Measurements from ENCODE around the gene KRT13.

KRT13 gene

DNA sequence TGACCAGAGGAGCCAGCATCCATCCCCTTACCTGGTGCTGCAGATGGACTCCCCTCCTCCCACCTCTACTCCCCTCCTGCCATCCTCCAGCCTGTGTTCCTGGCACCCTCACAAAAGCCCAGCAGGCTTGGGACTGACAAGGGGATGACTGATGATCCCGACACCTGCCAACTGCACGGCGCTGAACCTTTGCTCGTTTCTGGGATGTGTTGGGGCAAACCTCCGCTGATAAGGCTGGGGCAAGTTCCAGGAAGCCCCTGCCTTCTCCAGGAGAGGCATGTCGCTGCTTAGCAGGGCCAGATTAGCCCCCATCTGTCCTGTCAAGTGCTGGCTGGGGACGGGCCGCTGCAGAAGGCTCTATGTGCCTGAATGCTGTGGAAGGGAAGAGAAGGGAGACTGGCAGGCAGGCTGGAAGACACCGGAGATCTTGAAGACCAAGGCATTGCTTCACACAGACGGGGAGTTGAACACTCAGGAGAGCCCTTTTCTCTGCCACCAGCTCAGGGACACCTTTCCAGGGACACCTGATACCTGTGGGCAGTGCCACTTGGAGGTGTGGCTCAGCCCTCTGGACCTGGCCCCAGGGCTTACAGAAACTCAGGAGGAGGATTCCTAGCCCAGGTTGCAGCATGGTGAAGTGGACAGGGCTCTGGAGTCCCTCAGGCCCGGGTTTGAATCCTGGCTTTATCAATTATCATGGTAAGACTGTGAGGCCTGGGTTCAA lies 14.3 kb upstream of the KRT13 start:
- Mint-ChIP-seq H3K36me3 (ENCODE audit: low read depth) (no peaks in the 10 kb centered on the region), H3K27ac (no peak overlapping the region), H3K9me3 (no peaks in the 10 kb centered on the region), H3K4me1 (ENCODE audit: low read depth) (peaks cover 9% of the 10 kb centered on the region), H3K4me3 (no peak overlapping the region), H3K27me3 (peaks cover 50% of the 10 kb centered on the region)
- intact Hi-C loops (cut with micrococcal nuclease): no loop called here

DNA sequence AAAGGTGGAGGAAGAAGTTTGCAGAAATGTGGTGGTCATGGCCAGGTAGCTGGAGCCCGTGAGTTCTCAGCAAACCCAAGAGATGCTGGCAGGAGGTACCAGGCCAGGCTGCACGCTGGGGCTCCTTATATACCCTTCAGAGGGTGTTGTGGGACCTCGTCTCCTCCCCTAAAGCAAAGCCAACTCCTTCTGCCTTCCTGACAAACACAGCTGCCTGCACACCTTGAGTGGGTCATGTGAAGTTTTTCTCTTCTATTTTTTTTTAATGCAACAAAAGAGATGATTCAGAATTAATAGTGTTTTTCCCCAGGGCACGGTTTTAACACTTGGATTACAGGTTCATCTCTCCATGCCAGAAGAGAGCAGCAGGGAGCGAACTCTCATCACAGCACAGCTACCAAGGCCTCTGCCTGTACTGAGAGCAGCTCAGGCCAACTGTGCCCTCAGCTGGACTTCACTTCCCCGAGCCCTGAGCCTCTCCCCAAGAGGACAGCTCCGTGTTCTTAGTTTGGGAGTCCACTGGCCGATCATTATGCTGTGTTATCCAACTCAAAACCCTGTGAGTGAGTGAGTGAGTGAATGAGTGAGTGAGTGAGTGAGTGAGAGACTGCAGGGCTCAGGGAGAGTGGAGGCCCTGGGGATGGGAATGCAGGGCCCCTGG lies 13.5 kb upstream of the KRT13 start, which contains the start of gene KRT15:
TSS of gene KRT15 (minus strand) at position 102 of the 661 bp plus-strand sequence. CDS start at position 39, 63 bp downstream.
- Mint-ChIP-seq H3K36me3 (ENCODE audit: low read depth) (no peaks in the 10 kb centered on the region), H3K27ac (no peak within 1 kb of the TSS), H3K4me1 (ENCODE audit: low read depth) (peaks cover 9% of the 10 kb centered on the region), H3K4me3 (no peak within 1 kb of the TSS), H3K9me3 (no peaks in the 10 kb centered on the region), H3K27me3 (peaks cover 47% of the 10 kb centered on the region)
- intact Hi-C loops (cut with micrococcal nuclease): no loop called here

DNA sequence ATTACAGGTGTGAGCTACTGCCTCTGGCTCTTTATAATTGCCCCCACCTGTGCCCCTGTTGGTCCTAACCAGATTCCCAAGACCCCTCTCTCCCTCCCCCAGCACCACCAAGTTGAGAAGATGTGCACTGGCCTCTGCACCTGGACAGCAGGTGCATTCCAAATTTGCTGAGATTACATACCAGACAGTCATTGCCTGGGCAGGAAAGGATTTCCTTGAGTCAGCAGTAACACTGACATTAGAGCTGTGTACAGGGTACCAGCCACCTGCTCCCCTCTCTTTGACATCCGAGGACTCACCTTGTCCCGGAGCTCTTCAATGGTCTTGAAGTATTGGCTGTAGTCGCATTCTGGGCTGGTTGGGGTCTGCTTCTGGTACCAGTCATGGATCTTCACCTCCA lies 12.6 kb upstream of the KRT13 start:
- Mint-ChIP-seq H3K4me3 (no peak overlapping the region), H3K27me3 (peaks cover 42% of the 10 kb centered on the region), H3K9me3 (no peaks in the 10 kb centered on the region), H3K27ac (no peak overlapping the region), H3K36me3 (ENCODE audit: low read depth) (no peaks in the 10 kb centered on the region), H3K4me1 (ENCODE audit: low read depth) (peaks cover 16% of the 10 kb centered on the region)
- intact Hi-C loops (cut with micrococcal nuclease): no loop called here

DNA sequence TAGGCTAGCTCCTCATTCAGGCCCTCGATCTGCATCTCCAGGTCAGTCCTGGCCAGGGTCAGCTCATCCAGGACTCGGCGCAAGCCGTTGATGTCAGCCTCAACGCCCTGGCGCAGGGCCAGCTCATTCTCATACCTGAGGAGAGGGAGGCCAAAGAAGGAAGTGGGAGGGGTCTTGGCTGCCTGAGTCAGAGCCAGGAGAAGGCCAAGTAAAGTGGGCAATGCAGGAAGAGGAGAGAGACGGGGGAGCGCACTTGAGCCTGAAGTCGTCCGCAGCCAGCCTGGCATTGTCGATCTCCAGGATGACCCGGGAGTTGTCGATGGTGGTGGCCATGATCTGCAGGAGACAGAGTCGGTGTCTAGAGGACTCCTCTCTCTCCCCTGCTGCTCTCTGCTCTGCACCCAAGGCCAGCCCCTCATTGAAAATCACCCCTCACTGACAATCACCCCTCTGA lies 11.4 kb upstream of the KRT13 start:
- Mint-ChIP-seq H3K4me3 (no peak overlapping the region), H3K27me3 (peaks cover 42% of the 10 kb centered on the region), H3K4me1 (ENCODE audit: low read depth) (peaks cover 24% of the 10 kb centered on the region), H3K9me3 (no peaks in the 10 kb centered on the region), H3K27ac (no peak overlapping the region), H3K36me3 (ENCODE audit: low read depth) (no peaks in the 10 kb centered on the region)
- intact Hi-C loops (cut with micrococcal nuclease): no loop called here

DNA sequence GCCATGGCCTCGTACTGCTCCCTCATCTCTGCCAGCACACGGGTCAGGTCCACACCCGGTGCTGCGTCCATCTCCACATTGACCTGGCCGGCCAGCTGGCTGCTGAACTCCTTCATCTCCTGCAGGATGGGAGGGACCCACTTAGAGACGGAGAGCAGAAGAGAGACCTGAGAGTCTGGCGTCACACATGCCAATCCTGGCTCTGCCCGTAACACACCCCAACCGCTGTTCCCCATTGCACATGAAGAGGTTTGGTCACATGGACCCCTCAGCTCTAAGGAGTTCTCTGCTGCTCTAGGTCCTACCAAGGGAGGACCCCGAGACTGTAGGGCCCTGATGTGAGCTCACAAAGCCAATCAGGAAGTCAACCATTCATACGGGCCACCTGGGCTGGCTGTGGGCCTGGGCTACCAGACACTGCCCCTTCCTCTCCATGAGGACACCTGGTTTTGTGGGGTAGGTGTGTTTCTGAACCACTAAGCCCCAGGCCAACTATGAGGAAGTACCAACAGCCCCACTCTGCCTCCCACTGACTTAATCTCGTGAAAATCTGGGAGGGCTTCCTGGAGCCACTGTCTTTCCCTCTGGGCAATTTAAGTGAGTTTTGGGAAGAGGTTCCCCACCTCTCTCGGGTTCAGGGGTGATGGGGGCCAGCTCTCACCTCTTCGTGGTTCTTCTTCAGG lies 10.9 kb upstream of the KRT13 start:
- Mint-ChIP-seq H3K27ac (no peak overlapping the region), H3K27me3 (peaks cover 42% of the 10 kb centered on the region), H3K36me3 (ENCODE audit: low read depth) (no peaks in the 10 kb centered on the region), H3K4me1 (ENCODE audit: low read depth) (peaks cover 18% of the 10 kb centered on the region), H3K9me3 (no peaks in the 10 kb centered on the region), H3K4me3 (no peak overlapping the region)
- intact Hi-C loops (cut with micrococcal nuclease): no loop called here

DNA sequence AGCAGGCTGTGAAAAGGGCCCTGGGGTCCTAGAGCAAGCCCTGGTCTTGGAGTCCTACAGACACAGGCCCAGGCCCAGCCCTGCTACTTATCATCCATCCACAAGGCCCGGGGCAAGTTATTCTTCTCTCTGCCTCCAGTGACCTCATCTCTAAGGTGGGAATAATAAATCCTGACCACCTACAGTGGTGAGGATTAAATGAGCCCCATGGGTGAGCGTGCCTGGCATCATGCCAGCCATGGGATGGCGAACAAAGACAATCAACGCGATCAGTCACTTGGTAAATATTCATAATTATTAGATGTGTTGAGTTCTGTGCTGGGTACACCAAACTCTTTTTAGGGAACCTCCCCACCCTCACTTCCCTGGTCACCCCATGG lies 7.7 kb upstream of the KRT13 start:
- peaks cover 16% of the 10 kb centered on the region for H3K4me1 Mint-ChIP-seq (ENCODE audit: low read depth)
- no peak overlapping the region for H3K4me3 Mint-ChIP-seq
- no peaks in the 10 kb centered on the region for H3K36me3 Mint-ChIP-seq (ENCODE audit: low read depth)
- intact Hi-C loops (cut with micrococcal nuclease): no loop called here
- H3K9me3 Mint-ChIP-seq: no peaks in the 10 kb centered on the region
- H3K27me3 Mint-ChIP-seq: peaks cover 26% of the 10 kb centered on the region
- H3K27ac Mint-ChIP-seq: no peak overlapping the region

DNA sequence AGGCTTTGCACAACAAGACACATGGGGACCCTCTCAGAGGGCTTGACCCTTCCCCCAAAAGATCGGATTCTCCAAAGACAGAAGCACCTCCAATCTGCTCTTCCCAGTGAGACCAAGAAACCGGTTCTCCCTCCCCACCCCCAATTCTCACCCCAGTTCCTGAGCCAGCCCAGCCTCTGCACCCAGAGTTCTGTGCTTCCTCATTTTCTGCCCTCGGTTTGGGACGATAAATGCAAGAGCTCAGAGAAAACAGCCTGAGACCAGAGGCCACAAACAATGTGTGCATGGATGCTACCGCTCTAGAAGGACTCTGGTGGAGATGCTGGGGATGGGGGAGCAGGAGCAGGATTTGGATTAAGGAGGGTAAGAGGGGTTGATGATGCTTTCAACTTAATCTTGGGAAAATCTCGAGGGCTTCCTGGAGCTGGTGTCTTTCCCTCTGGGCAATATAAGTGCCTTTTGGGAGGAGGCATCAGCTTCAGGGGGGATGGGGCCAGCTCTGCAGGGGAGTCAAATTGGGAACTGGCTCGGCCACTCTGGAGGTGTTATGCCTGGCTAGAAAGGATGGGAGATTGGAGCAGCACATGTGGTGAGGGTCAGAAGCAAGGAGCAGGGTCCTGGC lies 7.2 kb upstream of the KRT13 start:
- H3K4me3 Mint-ChIP-seq: no peak overlapping the region
- H3K9me3 Mint-ChIP-seq: no peaks in the 10 kb centered on the region
- H3K4me1 Mint-ChIP-seq (ENCODE audit: low read depth): peaks cover 19% of the 10 kb centered on the region
- H3K27ac Mint-ChIP-seq: no peak overlapping the region
- H3K36me3 Mint-ChIP-seq (ENCODE audit: low read depth): no peaks in the 10 kb centered on the region
- intact Hi-C loops (cut with micrococcal nuclease): no loop called here
- peaks cover 24% of the 10 kb centered on the region for H3K27me3 Mint-ChIP-seq

DNA sequence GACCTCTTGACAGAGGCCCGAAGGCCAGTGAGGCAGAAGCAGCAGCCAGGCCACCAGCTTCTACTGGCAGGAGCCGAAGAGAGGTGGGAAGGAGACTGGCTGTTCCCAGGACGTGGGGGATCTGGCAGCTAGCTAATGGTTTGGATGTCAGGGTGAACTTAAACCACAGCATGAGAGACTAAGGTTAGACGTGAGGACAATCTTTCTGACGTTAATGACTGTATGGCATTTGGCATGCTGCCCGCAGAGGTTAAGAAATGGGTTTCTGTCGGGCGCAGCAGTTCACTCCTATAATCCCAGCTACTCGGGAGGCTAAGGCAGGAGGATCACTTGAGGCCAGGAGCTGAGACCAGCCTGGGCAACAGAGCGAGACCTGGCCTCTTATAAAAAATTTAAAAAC lies 6.3 kb upstream of the KRT13 start:
- H3K27ac Mint-ChIP-seq: no peak overlapping the region
- peaks cover 19% of the 10 kb centered on the region for H3K27me3 Mint-ChIP-seq
- intact Hi-C loops (cut with micrococcal nuclease): no loop called here
- peaks cover 26% of the 10 kb centered on the region for H3K4me1 Mint-ChIP-seq (ENCODE audit: low read depth)
- H3K4me3 Mint-ChIP-seq: no peak overlapping the region
- no peaks in the 10 kb centered on the region for H3K9me3 Mint-ChIP-seq
- no peaks in the 10 kb centered on the region for H3K36me3 Mint-ChIP-seq (ENCODE audit: low read depth)

DNA sequence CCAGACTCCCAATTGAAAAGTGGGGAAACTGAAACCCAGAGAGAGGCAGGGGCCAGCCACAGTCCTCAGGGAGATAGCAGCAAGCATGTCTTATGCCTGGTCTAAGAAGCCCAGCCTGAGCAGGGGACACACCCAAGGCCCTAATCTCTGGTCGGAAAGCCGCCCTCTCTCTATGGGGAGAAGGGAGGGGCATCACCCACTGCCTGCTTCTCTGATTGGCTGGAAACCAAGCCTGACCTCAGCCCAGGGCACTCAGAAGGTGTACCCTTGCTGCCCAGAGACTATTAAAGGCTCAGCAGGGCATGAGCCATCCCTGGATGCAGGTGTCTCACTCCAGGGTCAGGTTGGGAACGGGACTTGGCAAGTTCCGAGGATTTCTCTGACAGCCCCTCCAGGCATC lies 5.7 kb upstream of the KRT13 start:
- no peaks in the 10 kb centered on the region for H3K9me3 Mint-ChIP-seq
- intact Hi-C loops (cut with micrococcal nuclease): no loop called here
- H3K27me3 Mint-ChIP-seq: peaks cover 15% of the 10 kb centered on the region
- H3K27ac Mint-ChIP-seq: no peak overlapping the region
- H3K36me3 Mint-ChIP-seq (ENCODE audit: low read depth): no peaks in the 10 kb centered on the region
- peaks cover 32% of the 10 kb centered on the region for H3K4me1 Mint-ChIP-seq (ENCODE audit: low read depth)
- H3K4me3 Mint-ChIP-seq: no peak overlapping the region

DNA sequence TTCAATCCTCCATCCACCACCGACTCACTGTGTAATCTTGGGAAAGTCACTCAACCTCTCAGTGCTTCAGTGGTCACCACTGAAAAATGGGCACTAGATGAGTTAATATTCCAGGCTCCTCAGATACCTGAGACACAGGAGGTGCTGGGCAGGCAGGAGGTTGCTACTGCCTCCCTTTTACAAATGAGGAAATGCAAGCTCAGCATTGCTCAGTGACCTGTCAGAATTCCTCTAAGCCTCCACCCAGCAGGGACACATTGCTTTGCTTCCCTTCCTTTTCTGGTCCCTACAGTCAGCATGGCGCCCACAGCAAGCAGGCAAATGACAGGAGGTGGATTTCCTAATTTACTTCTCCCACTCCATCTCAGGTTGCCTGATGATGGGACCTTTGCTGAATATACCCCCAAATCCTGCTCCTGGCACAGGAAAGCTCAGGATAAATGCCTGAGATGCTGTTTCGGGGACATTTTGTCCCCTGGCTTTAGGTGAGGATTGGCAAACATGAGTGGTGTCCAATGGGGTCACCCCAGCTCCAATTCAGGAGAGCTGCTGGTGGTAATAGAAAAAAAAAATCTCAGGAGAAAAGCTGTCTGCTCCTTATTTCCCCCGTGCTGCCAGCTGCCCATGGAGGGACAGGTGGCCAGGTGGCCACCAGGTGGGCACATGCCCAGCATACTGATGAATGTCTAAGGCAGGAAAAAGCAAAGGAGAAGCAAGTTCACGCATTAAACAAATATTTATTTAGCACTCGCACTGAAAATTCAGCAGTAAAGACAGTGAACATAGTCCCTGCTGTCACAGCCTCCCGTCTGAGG lies 5.0 kb upstream of the KRT13 start:
- peaks cover 12% of the 10 kb centered on the region for H3K27me3 Mint-ChIP-seq
- no peak overlapping the region for H3K4me3 Mint-ChIP-seq
- no peaks in the 10 kb centered on the region for H3K9me3 Mint-ChIP-seq
- intact Hi-C loops (cut with micrococcal nuclease): no loop called here
- H3K4me1 Mint-ChIP-seq (ENCODE audit: low read depth): peaks cover 38% of the 10 kb centered on the region
- no peak overlapping the region for H3K27ac Mint-ChIP-seq
- no peaks in the 10 kb centered on the region for H3K36me3 Mint-ChIP-seq (ENCODE audit: low read depth)

DNA sequence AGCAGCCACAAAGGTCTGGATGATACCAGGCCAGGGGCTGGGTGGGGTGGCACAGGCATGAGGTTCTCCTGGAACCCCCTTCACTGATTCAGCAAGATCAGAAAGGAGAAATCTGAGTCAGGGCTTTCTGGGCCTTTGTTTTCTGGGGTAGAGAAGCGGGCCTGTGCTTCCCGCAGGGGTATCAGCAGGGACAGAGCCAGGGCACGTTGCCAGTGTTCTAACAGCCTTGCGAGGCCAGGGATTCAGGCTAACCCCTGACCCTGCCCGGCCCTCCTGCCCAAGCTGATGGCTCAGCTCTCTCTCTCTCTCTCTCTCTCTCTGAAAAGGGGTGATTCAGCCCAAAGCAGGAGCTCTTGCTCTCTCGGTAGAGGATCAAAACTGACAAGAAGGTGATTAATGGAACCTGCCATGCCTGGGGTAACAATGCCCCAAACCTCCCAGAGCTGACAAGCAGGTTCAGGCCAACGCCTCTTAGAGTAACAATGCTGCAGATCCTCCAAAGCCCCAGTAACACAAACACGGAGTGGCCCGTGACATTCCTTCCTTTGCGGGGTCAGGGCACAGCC lies 2.0 kb upstream of the KRT13 start:
- intact Hi-C loops (cut with micrococcal nuclease): no loop called here
- H3K36me3 Mint-ChIP-seq (ENCODE audit: low read depth): no peaks in the 10 kb centered on the region
- no peaks in the 10 kb centered on the region for H3K9me3 Mint-ChIP-seq
- peaks cover 29% of the 10 kb centered on the region for H3K4me1 Mint-ChIP-seq (ENCODE audit: low read depth)
- peaks cover 3% of the 10 kb centered on the region for H3K27me3 Mint-ChIP-seq
- H3K27ac Mint-ChIP-seq: peak overlapping the region; percentile 8
- no peak overlapping the region for H3K4me3 Mint-ChIP-seq

DNA sequence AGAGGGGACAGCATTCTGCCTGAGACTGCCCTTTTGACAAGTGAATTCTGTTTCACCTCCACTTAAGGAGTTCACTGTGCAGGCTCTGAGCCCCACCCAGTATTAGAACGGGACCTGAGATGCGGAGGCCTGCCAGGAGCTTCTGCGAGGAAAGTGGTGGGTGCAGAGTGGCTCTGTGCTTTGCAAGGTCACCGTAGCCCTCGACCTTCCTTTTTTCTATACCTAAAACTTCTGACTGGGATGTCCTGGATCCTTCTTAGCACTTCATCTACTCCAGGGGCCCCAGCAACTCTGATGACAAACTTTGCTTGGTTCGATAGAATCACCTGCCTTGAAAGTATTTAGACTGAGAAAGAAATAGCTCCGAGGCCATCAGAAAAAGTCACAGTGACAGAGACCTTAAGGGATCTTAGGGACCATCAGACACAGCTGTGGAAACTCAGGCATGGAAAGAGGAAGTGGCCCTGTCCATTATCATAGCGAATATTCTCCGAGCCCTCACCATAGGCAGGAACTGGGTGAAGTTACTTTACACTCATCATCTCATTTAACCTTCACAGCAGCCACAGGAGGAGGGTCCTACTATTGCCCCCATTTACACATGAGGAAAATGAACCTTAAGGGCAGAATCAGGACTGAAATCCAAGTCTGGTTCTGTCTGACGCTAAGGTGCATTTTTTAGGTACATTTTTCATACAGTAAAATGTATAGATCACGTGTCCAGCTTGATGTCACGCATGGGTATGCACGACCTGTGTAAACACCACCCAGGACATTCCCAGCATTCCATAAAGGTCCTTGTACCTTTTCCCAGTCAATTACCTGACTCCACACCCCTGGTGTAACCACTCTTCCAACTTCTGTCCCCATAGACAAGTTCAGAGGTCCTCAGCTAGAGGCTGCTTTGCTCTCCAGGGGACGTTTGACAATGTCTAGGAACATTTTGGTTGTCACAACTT lies 676 bp upstream of the KRT13 start:
- no peaks in the 10 kb centered on the region for H3K36me3 Mint-ChIP-seq (ENCODE audit: low read depth)
- H3K4me3 Mint-ChIP-seq: no peak overlapping the region
- peaks cover 3% of the 10 kb centered on the region for H3K27me3 Mint-ChIP-seq
- H3K9me3 Mint-ChIP-seq: no peaks in the 10 kb centered on the region
- peaks cover 28% of the 10 kb centered on the region for H3K4me1 Mint-ChIP-seq (ENCODE audit: low read depth)
- H3K27ac Mint-ChIP-seq: peak overlapping the region; percentile 6
- intact Hi-C loops (cut with micrococcal nuclease): no loop called here
